GM18502 (cell line): Measurements from ENCODE around the gene NDUFB3.
"Not testable (repeated sequence)": the region's sequence is repeated elsewhere in the genome, so short reads cannot be mapped to it uniquely, and the experiment has no call there.

Source experiments
- ATAC-seq: cut with Tn5 transposase; IDR thresholded peaks from one replicate; pipeline ENCODE4 v1.9.1; 2021; ENCODE audit warnings: mild to moderate bottlenecking; ENCODE audit not compliant: unreplicated experiment, poor library complexity

The NDUFB3 gene

DNA sequence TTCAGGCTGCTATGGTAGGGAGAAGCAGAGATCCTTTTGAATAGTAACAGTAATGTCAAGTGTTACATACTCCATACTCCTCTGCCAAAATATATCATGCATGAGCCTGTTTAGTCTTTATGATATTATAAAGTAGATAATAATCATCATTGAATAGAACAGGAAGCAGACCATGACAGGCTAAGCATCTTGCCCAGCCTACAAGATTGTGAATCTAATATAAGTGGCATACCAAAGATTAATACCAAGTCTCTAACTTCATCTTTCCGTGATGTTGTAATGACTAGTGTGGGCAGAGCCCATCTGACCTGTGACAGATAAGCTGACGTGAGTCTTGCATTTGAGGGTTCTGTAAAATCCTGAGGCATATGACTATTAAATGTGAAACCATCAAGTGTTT lies 13.1 kb downstream of the NDUFB3 start:
- ATAC-seq, result no peak

DNA sequence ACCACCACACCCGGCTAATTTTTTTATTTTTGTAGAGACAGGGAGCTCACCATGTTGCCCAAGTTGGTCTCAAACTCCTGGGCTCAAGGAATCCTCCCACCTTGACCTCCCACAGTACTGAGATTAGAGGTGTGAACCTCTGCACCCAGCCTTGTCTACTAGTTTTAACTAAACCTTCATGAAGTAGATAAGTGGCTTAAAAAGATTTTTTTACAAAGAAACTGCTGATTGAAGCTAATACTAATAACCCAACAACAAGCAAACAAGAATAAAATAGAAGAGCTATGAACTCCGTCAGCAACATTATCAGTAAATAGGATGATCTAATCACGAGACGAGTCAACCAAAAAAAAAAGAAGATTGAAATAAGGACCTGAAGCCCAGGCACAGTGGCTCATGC lies 18.8 kb downstream of the NDUFB3 start:
- no peak for ATAC-seq

DNA sequence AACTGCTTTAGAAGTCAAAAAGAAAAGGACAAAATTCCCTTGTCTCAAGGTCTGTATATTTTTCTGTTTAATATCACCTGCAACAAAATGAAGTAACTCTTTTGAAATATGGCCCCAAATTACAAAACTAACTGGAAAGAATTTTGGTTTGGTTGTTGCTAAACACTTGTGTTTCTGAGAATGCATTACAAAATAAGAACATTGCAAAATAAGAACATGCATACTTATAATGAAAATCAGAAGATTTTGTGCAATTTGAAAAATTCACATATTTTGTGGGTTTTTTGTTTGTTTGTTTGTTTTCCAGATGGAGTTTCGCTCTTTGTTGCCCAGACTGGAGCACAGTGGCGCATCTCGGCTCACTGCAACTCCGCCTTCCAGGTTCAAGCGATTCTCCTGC lies 21.8 kb downstream of the NDUFB3 start:
- ATAC-seq, result no peak

DNA sequence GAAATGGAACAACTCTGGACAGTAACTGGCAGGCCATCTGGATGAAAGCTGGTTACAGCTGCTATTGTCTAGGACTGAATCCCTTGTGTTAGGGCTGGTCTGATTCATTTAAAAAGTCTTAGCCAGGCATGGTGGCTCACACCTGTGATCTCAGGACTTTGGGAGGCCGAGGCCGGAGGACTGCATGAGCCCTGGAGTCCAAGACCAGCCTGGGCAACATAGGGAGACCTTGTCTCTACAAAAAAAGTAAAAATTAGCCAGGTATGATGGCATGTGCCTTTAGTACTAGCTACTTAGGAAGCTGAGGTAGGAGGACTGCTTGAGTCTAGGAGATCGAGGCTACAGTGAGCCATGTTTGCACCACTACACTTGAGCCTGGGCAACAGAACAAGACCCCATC lies 28.7 kb downstream of the NDUFB3 start:
- ATAC-seq, result no peak

DNA sequence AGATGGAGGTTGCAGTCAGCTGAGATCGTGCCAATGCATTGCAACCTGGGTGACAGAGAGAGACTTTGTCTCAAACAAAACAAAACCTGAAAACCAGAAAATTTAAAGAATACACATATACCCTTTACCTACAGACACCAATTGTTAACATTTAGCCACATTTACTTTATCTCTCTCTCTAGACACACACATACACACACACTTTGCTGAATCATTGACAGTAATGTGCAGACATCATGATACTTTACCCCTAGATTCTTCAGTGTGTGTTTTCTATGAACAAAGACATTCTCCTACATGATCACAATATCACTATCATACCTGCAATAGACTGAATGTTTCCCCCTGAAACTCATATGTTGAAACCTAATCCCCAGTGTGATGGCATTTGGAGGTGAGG lies 34.0 kb downstream of the NDUFB3 start:
- no peak for ATAC-seq

DNA sequence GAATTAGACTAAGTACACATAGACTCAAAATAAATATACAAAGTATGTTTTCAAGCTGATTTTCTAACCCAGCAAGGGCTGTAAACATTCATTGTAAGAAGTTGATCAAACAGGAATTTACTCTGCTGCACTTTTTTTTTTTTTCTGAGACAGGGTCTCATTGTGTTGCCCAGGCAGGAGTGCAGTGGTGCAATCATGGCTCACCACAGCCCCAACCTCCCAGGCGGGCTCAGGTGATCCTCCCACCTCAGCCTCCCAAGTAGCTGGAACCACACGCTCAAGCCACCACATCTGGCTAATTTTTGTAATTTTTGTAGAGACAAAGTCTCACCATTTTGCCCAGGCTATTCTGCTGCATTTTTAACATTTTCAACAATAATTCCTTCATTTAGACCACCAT lies 35.8 kb downstream of the NDUFB3 start:
- ATAC-seq, result no peak

DNA sequence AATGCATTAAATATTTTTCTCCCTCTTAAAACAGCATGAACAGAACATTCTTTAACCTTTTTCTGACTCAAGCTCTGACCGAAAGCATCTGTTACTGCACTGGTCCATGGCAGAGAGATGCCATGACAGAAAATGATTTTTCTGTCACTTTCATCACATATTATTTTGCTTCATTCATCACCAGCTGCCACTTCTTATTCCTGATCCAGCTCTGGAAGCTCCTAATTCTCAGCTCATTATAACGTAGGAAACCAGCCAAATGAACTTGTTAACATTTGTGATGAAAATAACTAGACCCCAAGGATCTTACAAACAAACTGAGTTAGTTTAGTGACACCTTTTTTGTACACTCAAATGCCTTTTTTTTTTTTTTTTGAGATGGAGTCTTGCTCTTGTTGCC lies 36.5 kb downstream of the NDUFB3 start:
- ATAC-seq, result no peak

DNA sequence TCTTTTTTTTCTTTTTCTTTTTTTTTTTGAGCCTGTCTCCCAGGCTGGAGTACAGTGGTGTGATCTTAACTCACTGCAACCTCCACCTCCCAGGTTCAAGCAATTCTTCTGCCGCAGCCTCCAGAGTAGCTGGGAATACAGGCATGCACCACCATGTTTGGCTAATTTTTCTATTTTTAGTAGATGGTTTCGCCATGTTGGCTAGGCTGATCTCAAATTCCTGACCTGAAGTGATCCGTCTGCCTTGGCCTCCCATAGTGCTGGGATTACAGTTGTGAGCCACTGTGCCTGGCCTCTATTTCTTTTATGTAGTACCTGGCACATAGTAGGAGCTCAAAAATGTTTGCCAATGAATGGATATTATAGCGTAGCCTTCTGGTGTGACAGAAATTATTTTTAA lies 37.4 kb downstream of the NDUFB3 start:
- ATAC-seq, result no peak

DNA sequence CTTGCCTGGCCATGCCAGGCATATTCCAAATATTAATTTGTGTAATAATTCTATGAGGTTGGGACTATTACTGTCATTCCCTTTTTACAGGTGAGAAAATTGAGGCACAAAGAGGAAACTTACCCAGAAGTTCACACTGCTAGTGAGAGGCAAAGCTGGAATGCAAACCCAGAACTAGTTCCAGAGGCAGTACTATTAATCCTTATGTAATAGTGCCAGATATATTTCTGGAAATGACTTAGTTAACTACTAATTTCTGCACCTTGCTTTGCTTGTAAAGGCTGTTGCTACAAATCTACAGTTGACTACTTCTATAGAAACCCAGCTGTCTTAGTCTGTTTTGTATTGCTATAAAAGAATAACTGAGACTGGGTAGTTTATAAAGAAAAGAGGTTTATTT lies 38.8 kb downstream of the NDUFB3 start:
- ATAC-seq, result no peak

DNA sequence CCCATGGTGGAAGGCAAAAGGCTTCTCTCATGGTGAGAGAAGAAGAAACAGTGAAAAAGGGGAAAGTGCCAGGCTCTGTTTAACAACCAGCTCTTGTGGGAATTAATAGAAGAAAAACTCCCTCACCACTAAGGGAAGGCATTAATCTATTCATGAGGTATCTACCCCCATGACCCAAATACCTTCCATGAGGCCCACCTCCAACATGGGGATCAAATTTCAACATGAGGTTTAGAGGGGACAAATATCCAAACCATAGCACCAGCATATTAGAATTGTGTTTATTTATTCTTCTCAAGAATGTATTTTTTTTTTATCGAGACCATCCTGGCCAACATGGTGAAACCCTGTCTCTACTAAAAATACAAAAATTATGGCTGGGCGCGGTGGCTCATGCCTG lies 39.3 kb downstream of the NDUFB3 start:
- no peak for ATAC-seq

DNA sequence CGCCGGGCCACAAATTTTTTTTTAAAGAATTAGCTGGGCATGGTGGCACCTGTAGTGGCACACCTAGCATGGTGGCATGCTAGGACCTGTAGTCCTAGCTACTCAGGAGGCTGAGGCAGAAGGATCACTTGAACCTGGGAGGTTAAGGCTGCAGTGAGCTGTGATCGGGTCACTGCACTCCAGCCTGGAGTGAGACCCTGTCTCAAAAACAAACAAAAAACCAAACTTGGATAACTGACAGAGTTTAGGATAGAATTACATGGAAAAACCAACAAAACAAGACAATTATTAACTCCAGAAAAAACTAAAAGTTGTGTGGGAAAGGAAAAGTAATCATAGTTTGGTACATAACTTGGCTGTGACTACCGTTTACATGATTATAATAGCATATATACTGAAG lies 42.5 kb downstream of the NDUFB3 start:
- no peak for ATAC-seq

DNA sequence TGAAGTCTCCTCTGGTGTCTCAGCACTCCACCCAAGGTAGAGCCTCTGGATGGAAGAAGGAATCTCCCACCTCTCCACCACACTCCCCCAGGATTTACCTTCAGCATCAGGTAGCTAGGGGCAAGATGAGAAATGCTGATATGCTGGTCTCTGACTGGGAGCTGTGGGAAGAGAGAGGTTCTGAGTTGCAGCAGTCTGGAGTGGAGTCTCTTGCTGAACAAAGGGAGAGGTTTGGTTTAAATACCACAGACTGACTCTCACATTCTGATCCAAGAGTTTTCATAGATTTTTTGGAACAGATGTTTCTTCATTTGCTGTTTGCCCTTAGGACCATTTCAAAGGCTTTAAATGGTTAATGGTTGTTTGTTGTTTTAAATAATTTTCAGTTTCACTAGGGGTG lies 43.0 kb downstream of the NDUFB3 start:
- no peak for ATAC-seq

DNA sequence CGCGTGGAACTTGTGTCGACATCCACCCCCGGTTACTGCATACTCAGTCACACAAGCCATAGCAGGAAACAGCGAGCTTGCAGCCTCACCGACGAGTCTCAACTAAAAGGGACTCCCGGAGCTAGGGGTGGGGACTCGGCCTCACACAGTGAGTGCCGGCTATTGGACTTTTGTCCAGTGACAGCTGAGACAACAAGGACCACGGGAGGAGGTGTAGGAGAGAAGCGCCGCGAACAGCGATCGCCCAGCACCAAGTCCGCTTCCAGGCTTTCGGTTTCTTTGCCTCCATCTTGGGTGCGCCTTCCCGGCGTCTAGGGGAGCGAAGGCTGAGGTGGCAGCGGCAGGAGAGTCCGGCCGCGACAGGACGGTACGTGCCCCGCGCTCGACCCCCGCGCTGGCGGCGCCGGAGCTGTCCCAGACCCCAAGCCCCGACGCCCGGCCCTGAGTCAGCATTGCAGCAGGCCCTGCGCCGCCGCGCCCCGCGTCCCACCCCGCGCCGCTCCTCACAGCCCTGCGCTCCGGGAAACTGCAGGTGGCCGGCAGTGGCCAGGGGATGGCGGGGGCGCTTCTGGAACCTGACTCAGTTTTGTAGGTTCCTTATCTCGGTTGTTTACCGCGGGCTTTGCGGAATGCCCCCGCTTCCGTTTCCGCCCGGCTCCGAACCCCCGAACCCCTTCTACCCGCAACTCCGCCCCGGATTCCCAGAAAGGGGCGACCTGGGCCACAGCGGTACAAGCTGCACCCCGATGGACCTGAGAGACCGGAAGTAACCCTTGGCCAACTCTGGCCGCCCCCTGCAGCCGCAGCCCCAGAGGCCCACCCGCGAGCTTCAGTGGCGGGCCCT lies 44.5 kb downstream of the NDUFB3 start, which contains the start of gene CFLAR:
CFLAR (plus strand) TSS at position 50 of the 844 bp plus-strand sequence. CDS start 13,702 bp downstream, outside the sequence.
- ATAC-seq, result peak; percentile 40

DNA sequence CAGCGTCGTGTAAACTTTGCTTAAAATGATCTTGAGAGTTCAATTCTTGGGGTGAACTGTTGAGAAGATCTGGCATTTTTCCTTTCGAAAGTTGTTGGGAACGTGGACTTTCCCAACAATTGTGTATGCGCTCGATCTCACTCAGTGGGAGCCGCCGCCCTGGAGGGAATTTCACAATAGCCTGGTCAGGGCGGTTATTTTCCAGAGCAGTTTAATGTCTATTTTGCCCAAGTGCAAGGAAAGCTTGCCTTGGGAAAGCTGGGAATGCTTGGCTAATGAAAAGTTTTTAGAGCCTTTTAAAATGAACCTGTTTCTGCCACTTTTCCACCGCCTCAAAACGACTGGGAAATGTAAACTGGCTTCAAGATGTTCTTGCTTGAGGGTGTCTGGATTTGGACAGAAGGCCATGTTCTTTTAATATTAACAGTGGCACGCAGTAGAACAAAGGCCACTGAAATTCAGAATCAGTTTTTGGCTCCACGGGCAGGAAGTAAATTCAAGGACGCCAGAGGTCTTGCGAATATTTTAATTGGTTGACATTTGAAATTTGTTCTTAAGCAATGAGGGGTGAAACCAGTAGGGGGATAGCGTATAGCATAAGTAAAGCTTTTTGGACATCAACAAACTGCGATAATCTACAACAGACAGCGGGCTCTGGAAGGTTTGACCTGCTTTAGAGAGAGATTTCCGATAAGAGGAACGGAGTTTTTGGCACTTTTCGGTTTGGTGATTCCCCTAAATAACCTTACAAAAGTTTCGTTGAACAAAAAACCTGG lies 45.3 kb downstream of the NDUFB3 start:
- ATAC-seq, result peak; percentile 25

DNA sequence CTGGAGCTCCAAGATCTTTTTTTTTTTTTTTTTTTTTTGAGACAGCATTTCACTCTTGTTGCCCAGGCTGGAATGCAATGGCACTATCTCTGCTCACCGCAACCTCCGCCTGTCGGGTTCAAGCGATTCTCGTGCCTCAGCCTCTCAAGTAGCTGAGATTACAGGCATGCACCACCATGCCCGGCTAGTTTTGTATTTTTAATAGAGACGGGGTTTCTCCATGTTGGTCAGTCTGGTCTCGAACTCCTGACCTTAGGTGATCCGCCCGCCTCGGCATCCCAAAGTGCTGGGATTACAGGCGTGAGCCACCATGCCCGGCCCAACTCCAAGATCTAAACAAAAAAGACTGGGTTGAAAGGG lies 45.9 kb downstream of the NDUFB3 start:
- ATAC-seq, result not testable (repeated sequence)

DNA sequence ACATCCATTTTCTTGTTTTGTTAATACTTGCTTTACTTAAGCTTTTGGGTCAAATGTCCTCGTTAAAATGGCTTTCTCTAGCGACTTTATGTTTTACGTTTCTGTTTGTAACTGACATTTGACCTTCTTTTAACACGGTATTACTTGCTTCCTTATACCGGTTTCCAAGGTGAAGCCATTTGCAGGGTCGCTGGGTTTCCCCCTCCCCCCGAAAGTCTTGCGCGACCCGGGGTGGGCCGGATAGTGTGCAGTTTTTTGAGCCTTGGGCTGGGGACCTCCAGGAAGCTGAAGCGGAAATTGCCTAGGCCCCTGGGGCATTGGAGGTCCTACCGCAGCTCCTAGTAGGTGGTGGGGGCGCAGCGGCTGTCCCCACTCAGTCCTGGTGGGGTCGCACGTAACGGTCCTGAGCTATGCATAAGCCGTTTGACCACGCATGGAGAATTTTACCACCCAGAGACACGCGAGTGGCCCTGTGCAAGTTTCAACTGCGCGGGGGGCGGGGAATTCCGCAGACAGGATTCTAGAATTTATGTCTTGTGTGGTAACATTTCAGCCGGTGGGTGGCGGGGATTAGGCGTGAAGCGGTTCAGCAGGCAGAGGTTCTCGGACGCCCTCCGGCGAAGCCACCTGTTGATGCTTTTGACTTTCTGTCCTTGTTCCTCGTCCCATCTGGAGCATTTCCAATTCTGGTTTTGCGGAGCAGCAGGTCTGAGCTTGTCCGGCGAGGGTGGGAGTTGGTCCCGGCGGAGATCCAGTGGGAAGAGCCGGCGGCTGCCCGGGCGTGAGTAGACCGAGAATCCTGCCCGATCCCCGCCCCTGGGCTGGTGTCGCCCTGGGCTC lies 46.5 kb downstream of the NDUFB3 start:
- peak; percentile 48 for ATAC-seq

DNA sequence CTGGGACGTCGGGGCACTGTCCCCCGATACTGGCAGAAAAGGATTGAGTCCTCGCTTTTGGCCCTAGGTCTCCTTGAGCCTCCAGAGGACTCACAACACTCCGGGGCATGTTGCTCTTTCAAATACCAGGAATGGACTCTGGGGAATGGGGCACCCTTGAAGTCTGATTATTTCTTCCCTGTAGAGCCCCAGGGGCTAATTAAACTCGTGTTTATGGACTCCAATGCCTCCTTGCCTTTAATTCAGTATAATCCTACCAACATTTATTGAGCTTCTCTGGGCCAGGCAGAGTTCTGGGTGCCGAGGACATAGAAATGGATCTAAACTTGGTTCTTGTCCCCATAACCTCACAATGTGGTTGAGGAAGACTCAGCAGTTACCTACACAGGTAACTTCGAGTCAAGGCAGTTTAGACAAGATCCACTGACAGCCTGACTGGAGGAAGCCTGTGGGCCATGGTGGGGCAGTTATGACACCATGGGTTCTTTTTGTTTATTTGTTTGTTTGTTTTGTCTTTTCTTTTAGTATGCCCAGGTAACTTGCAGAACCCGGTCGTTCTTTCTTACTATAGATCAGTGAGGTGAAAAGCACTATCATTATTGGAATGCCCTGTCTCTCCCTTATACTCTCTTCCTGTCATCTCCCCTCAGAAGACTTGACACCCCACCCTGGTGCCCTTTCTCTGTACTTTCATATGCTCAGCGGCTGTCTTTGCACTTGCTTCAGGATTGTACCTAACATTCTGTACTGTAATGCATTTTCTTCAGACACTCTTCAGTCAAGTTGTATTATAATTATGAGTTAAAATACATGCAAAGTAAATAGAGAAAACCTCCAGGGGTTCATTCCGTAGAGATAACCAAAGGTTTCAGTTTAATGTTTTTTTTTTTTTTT lies 47.4 kb downstream of the NDUFB3 start:
- no peak for ATAC-seq

DNA sequence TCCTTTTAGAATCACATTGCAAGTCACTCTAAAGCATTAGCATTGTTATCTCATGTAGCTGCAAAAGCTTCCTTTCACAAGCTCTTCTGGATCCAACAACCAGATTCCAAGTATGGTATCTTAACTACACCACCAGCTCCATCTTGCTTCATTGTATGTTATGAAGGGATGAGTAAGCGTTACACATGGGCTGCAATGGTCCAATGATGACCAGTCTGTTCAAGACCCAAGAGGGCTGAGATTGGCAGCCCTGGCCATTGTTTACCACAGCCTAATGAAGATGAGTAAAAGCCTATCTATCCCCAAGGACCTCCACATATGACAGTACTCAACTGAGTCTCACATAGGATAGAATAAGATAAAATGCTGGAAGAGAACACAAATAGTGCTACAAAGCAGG lies 50.5 kb downstream of the NDUFB3 start:
- no peak for ATAC-seq

DNA sequence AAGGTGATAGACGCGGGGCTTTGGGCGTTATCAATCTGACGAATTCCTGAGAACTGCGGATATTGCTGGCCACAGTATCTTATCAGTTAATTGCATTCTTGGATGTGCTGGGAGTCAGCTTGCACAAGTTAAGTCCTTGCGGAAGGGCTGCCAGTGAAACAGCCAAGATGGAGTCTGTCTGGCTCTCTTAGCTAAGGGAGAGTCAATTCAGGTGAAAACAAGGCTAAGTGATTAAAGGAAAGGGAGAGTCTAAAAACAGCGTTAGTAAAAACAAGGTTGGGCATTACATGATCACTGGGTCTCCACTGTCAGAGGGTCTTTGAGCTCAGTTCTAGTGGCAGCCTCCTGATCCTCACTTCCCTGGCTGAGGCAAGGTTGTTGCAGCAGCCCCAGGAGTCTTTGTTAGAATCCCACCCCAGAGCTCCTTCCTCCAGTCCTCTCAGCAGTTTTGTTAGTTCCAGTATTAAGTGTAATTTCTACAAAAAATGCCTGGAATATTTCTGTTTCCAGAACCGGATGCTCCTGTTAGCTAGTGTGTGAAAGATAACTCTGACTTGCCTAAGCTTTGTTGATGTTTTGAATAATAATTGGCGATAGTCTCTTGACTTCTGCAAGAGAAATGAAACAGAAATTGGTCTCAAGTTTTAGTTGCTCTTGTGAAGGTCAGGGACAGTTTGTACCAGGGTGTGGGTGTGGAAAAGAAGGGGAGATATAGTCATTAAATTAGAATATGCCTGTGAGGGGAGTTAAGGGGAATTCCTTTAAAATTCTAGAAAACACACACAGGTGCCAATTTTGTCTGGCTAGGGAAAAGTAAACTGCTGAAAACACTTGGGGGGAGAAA lies 54.7 kb downstream of the NDUFB3 start:
- peak; percentile 22 for ATAC-seq
